ENCODE data around the gene JMJD8. TPM values are rescaled to one million over a fixed set of nuclear protein-coding genes. Genes with fewer than 3 reads are reported as not detected.
A peak's percentile ranks its signal among the peaks of the same experiment; 100 is the strongest.
"Not testable (repeated sequence)": the region's sequence is repeated elsewhere in the genome, so short reads cannot be mapped to it uniquely, and the experiment has no call there.

Gene JMJD8
- total and polyA plus RNA-seq, 2 donors = 28.3 to 91.4 TPM

DNA sequence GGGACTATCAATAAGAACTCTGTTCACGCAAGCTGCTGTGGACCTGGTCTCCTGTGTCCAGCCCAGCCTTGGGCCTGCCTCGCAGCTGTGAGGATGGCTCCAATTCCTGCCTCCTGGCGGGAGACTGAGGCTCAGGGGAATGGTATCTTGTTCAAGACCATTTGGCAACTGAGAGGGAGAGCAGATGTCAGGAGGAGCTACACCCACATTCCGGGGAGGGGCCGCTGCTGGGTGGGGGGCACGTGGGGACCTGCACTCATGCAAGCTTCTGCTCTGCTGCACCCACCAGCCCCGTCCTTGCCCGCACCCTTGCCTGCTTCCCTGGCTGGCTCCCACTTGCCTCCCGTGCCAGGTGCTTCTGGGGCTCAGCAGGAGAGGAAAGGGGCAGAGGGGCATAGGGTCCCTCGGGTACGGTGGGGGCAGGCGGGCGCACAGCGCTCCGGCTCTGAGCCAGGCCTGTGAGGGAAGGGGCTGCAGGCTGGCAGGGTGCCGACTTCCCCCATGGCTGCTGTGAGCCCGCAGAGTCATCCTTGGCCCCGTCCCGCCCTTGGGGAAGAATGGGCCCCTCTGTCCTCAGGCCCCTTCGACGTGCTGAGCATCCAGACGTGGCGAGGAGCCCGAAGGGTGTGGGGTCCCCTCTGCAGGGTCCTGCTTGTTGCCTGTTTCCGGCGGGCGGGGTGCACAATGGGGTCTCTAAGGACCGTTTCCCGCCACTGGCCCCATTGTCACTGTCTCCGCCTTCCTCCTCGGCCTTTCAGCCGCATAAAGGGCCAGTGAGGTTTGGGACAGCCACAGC is 33.5 kb upstream of the JMJD8 start:
- Histone ChIP-seq H3K27ac (ENCODE audit: low read depth) (no peak overlapping the region), H3K36me3 (ENCODE audit: insufficient read depth) (no peaks in the 10 kb centered on the region), H3K4me3 (ENCODE audit: low read depth, low read length) (no peak overlapping the region), H3K4me1 (ENCODE audit: insufficient read depth) (peaks cover 5% of the 10 kb centered on the region)
- no peak for DNase-seq (ENCODE audit: extremely low spot score)
- 79% methylated on average over 32 of the region's 32 CpGs for WGBS

- no peak overlapping the region for H3K4me3 ChIP-seq (ENCODE audit: low read depth, low read length)
- H3K36me3 ChIP-seq (ENCODE audit: insufficient read depth) = no peaks in the 10 kb centered on the region
- no peak for DNase-seq (ENCODE audit: extremely low spot score)
- peaks cover 5% of the 10 kb centered on the region for H3K4me1 ChIP-seq (ENCODE audit: insufficient read depth)
- H3K27ac ChIP-seq (ENCODE audit: low read depth) = no peak overlapping the region
- WGBS = 86% methylated on average over 29 of the region's 29 CpGs
These were observed 32.7 kb upstream of the JMJD8 start for GRCh38 chr16:716768-717325.

DNA sequence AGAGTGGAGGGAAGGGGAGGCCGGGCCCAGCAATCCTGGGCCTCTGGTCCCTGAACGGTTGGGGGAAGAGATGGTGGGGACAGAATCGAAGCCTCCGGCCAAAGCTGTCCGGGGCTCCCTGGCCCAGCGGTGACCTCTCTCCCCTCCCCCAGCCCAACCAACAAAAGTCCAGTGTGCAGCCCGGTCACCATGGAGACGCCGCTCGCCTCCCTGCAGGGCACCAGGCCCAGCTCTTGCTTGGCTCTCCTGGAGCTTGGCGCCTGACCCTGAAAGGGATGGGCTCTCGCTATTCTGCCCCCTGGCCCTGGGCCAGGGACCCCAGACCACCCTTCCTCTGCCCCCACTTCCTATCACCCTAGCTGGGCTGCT is 32.0 kb upstream of the JMJD8 start:
- WGBS = 15% methylated on average over 12 of the region's 12 CpGs
- peaks cover 5% of the 10 kb centered on the region for H3K4me1 ChIP-seq (ENCODE audit: insufficient read depth)
- H3K27ac ChIP-seq (ENCODE audit: low read depth) = no peak overlapping the region
- H3K36me3 ChIP-seq (ENCODE audit: insufficient read depth) = no peaks in the 10 kb centered on the region
- DNase-seq (ENCODE audit: extremely low spot score) = no peak
- peak overlapping the region; percentile 70 for H3K4me3 ChIP-seq (ENCODE audit: low read depth, low read length)

- no peaks in the 10 kb centered on the region for H3K36me3 ChIP-seq (ENCODE audit: insufficient read depth)
- no peak for DNase-seq (ENCODE audit: extremely low spot score)
- no peak overlapping the region for H3K27ac ChIP-seq (ENCODE audit: low read depth)
- 2% methylated on average over 74 of the region's 74 CpGs for WGBS
- peak overlapping the region; percentile 70 for H3K4me3 ChIP-seq (ENCODE audit: low read depth, low read length)
- H3K4me1 ChIP-seq (ENCODE audit: insufficient read depth) = peaks cover 5% of the 10 kb centered on the region
These were observed 31.5 kb upstream of the JMJD8 start for GRCh38 chr16:715477-716199.

GRCh38 chr16:714558-715476 is 30.7 kb upstream of the JMJD8 start, which contains the start of gene METRN:
TSS of gene METRN (plus strand) at chr16:715118. CDS start at chr16:715290, 172 bp downstream.
- DNase-seq (ENCODE audit: extremely low spot score) = no peak
- 5% methylated on average over 108 of the region's 108 CpGs for WGBS
- Histone ChIP-seq H3K27ac (ENCODE audit: low read depth) (no peak within 1 kb of the TSS), H3K4me3 (ENCODE audit: low read depth, low read length) (peak within 1 kb of the TSS; percentile 70), H3K4me1 (ENCODE audit: insufficient read depth) (peaks cover 5% of the 10 kb centered on the region), H3K36me3 (ENCODE audit: insufficient read depth) (no peaks in the 10 kb centered on the region)

DNA sequence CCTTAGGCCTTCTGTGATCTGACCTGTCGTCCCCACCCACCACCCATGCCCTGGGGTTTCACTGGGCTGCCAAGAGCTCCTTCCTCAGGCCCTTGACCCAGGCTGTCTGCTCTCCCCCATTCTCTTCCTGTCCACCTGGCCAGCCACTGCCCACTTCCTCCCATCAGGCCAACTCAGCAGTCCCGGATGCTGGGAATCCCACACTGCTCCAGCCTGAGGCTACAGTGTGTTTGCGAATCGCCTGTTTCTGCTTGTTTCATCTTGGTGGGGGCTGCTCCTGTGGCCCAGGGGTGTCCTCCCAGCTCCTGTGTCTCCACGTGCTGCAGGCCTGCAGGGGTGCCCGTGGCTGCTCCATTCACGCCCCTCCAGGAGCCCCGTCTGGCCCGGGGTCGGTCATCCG is 29.9 kb upstream of the JMJD8 start:
- Histone ChIP-seq H3K36me3 (ENCODE audit: insufficient read depth) (no peaks in the 10 kb centered on the region), H3K27ac (ENCODE audit: low read depth) (no peak overlapping the region), H3K4me3 (ENCODE audit: low read depth, low read length) (no peak overlapping the region), H3K4me1 (ENCODE audit: insufficient read depth) (peaks cover 5% of the 10 kb centered on the region)
- 78% methylated on average over 11 of the region's 11 CpGs for WGBS
- no peak for DNase-seq (ENCODE audit: extremely low spot score)

DNA sequence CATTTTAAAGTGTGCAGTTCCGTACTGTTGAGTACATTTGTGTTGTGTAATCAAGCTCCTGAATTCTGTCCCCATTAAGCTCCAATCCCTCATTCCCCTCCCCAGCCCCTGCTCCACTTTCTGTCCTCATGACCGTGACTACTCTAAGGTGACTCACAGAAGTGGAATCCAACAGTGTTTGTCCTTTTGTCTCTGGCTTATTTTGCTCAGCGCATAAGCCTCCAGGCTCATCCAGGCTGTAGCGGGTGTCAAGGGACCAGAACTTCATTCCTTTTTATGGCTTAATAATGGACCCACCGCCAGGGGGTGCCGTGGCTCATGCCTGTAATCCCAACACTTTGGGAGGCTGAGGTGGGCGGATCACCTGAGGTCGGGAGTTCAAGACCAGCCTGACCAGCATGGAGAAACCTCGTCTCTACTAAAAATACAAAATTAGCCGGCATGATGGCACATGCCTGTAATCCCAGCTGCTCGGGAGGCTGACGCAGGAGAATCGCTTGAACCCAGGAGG is 28.7 kb upstream of the JMJD8 start:
- H3K4me3 ChIP-seq (ENCODE audit: low read depth, low read length); H3K27ac ChIP-seq (ENCODE audit: low read depth); H3K36me3 ChIP-seq (ENCODE audit: insufficient read depth); H3K4me1 ChIP-seq (ENCODE audit: insufficient read depth); DNase-seq (ENCODE audit: extremely low spot score): not testable (repeated sequence)
- WGBS = 54% methylated on average over 13 of the region's 13 CpGs

GRCh38 chr16:711548-712320 is 27.6 kb upstream of the JMJD8 start:
- no peak for DNase-seq (ENCODE audit: extremely low spot score)
- WGBS = 11% methylated on average over 25 of the region's 25 CpGs

GRCh38 chr16:711084-711483 is 26.9 kb upstream of the JMJD8 start:
- no peak for DNase-seq (ENCODE audit: extremely low spot score)
- whole genome bisulfite sequencing = 78% methylated on average over 12 of the region's 12 CpGs
- Histone ChIP-seq H3K27ac (ENCODE audit: low read depth) (no peak overlapping the region), H3K4me3 (ENCODE audit: low read depth, low read length) (no peak overlapping the region), H3K4me1 (ENCODE audit: insufficient read depth) (peaks cover 5% of the 10 kb centered on the region), H3K36me3 (ENCODE audit: insufficient read depth) (no peaks in the 10 kb centered on the region)

More at GRCh38 chr16:711548-712320, 27.6 kb upstream of the JMJD8 start:
- Histone ChIP-seq H3K4me1 (ENCODE audit: insufficient read depth) (peaks cover 5% of the 10 kb centered on the region), H3K36me3 (ENCODE audit: insufficient read depth) (no peaks in the 10 kb centered on the region), H3K27ac (ENCODE audit: low read depth) (no peak overlapping the region), H3K4me3 (ENCODE audit: low read depth, low read length) (no peak overlapping the region)

DNA sequence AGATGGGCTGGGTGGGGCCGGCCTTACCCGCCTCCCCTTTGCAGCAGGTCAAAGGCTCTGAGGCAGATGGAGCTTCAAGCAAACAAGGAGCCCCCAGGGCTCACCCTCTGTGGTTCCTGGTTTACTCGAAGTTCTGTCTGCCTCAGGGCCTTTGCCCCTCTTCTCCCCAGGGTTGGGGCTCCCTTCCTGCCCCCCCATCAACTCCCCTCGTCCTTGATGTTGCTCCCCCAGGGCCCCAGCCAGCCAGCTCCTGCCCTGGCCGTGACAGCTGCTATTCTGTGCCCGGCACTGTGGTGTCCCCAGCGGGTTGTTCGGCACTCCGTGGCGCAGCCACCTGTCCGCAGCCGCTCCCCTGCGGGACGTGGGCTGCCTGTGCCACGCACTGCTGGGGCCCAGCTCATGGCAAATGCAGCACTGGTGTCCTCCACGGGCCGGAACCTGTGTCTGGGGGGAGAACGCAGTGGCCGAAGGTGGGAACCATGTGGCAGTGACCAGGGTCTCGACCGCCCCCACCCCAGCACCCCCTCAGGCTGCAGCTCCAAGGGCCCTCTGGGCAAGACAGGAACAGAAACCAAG is 26.5 kb upstream of the JMJD8 start:
- H3K4me3 ChIP-seq (ENCODE audit: low read depth, low read length) = no peak overlapping the region
- no peak for DNase-seq (ENCODE audit: extremely low spot score)
- 75% methylated on average over 21 of the region's 21 CpGs for WGBS
- peaks cover 3% of the 10 kb centered on the region for H3K4me1 ChIP-seq (ENCODE audit: insufficient read depth)
- no peak overlapping the region for H3K27ac ChIP-seq (ENCODE audit: low read depth)
- no peaks in the 10 kb centered on the region for H3K36me3 ChIP-seq (ENCODE audit: insufficient read depth)

DNA sequence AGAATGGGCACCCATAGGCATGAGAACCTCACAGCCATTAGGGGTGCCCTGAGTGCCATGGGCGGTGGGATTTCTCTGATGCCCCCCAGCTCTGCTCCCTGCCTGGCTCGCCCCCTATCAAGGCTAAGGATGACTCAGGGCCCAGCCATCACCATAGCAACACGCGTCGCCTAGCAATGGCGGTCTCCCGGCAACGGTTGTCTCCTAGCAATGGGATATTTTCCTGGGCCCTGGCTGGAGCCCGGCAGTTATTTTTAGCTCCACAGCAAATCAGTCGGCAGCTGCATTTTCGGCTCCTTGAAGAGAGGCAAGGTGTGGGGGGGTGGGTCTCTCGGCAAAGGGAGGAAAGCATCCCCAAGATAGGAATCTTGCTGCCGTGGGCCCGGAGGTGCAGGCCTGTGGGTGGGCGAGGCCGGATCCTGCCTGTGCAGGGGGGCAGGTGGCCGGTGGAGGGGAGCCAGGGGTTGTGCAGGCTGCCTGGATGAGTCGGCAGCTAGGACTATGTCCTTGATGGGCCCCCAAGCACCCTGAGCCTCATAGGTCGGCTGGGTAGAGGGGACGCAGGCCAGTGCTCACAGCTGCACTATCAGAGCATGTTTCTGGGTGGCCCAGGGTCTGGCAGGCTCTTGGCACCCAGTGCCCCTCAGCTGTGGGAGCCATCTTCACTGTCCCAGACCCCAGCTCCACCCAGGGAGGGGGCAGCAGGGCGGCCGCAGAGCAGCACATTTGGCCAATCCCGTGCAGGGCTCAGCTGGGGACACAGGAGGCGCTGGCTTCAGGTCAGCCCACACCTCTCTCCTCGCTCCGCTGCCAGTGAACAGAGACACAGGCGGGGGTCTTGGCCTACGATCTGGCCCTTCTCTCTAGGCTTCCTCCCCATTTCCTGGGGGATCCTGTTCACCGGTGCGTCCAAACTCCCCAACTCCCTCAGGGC is 25.7 kb upstream of the JMJD8 start:
- H3K36me3 ChIP-seq (ENCODE audit: insufficient read depth) = no peaks in the 10 kb centered on the region
- WGBS = 19% methylated on average over 30 of the region's 30 CpGs
- no peak for DNase-seq (ENCODE audit: extremely low spot score)
- no peak overlapping the region for H3K4me3 ChIP-seq (ENCODE audit: low read depth, low read length)
- peaks cover 3% of the 10 kb centered on the region for H3K4me1 ChIP-seq (ENCODE audit: insufficient read depth)
- H3K27ac ChIP-seq (ENCODE audit: low read depth) = no peak overlapping the region
